Smooth muscle cell of bladder (primary cell): ENCODE results near the gene NKX2-3. TPM values are rescaled to one million over a fixed set of nuclear protein-coding genes. Genes with fewer than 3 reads are reported as not detected.

Experiments
- total RNA-seq: library from RNA; depleted of rRNA; stranded (reverse); fragments of >200 nt; gene quantifications from 2 replicates; pipeline ENCODE4 v1.2.3, GENCODE V29; 2014

Gene NKX2-3
- not detected in 2 replicates for total RNA-seq

DNA sequence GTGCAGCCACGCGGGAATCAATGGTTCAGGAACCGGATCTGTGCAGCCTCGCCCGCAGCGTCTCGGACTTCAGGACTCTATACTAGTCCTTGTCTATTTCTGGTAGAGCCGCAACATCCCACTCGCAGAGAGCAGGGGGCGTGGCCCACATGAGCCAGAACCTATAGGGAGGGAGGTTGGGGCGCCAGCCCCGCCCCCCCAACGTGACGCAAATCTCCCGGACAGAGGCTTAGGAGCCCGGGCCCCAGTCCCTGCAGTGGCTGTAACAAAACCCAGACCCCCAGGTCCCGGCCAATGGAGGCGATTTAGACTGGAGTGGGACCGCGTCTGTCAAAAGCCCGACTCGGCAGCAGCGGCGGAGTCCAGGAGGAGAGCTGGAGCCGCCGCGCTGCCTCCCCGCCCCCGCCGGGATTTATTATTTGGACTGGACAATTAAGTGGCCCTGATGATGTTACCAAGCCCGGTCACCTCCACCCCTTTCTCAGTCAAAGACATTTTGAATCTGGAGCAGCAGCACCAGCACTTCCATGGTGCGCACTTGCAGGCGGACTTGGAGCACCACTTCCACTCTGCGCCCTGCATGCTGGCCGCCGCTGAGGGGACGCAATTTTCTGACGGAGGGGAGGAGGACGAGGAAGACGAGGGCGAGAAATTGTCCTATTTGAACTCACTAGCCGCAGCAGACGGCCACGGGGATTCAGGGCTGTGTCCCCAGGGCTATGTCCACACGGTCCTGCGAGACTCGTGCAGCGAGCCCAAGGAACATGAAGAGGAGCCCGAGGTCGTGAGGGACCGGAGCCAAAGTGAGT, at the start of gene NKX2-3:
NKX2-3 (plus strand) TSS at position 256 of the 809 bp plus-strand sequence; CDS start at position 446, 190 bp downstream.

Other genes with a start within 250 kb of the NKX2-3 start
- 0.09 and 0.14 TPM in 2 replicates for gene CNNM1, start 203.6 kb upstream of the NKX2-3 start, total RNA-seq
- gene GOT1, start 102.3 kb upstream of the NKX2-3 start, total RNA-seq, result 18.3 and 23.3 TPM in 2 replicates
- gene SLC25A28, start 87.5 kb downstream of the NKX2-3 start, total RNA-seq, result 23.2 and 28.6 TPM in 2 replicates
- gene ENTPD7, start 126.6 kb downstream of the NKX2-3 start, total RNA-seq, result 30.4 and 44.7 TPM in 2 replicates
- gene COX15, start 199.2 kb downstream of the NKX2-3 start, total RNA-seq, result 38.1 and 42.2 TPM in 2 replicates
- gene CUTC, start 199.3 kb downstream of the NKX2-3 start, total RNA-seq, result 24.6 and 35.7 TPM in 2 replicates
- gene ABCC2, start 249.7 kb downstream of the NKX2-3 start, total RNA-seq, result 1.6 and 2.4 TPM in 2 replicates